Adrenal gland (tissue), 5 donors: ENCODE data around the gene PEAR1.

Source experiments
- POLR2A ChIP-seq, 2 donors: fragments of 450-650 bp; IDR thresholded peaks; one replicate each; pipeline ENCODE4 v1.6.1; 2017; ENCODE audit warnings: antibody characterized with exemption in 2 of 2, mild to moderate bottlenecking in 2 of 2, moderate library complexity in 1 of 2
- TF ChIP-seq, protein P1 (sequence below), 6 experiments: fragments of 450-650 bp in 4 of 6; fragments of 200-600 bp in 2 of 6; sonication (generic) in 1 of 6; IDR thresholded peaks; 1 replicate in 5 of 6; 2 replicates in 1 of 6; pipeline versions ENCODE4 v1.5.1 to v1.8.0; 2016 to 2021; ENCODE audit warnings: antibody characterized with exemption in 6 of 6, mild to moderate bottlenecking in 2 of 6, moderate library complexity in 1 of 6
- donor health status: DM: no; HTN: no; CAD: no.

- TF ChIP-seq, protein P1, sequence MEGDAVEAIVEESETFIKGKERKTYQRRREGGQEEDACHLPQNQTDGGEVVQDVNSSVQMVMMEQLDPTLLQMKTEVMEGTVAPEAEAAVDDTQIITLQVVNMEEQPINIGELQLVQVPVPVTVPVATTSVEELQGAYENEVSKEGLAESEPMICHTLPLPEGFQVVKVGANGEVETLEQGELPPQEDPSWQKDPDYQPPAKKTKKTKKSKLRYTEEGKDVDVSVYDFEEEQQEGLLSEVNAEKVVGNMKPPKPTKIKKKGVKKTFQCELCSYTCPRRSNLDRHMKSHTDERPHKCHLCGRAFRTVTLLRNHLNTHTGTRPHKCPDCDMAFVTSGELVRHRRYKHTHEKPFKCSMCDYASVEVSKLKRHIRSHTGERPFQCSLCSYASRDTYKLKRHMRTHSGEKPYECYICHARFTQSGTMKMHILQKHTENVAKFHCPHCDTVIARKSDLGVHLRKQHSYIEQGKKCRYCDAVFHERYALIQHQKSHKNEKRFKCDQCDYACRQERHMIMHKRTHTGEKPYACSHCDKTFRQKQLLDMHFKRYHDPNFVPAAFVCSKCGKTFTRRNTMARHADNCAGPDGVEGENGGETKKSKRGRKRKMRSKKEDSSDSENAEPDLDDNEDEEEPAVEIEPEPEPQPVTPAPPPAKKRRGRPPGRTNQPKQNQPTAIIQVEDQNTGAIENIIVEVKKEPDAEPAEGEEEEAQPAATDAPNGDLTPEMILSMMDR (IDR thresholded peaks at IDR 0.05): peak; percentile 41 to 86 (median 80)
- no peak for TF ChIP-seq POLR2A (IDR thresholded peaks at IDR 0.05)
These were observed 3.5 kb upstream of the PEAR1 start for GRCh38 chr1:156889802-156890580.
